Heart left ventricle (tissue), 16 donors: ENCODE data around the gene YWHAQ. TPM values are rescaled to one million over a fixed set of nuclear protein-coding genes. Genes with fewer than 3 reads are reported as not detected.

Experiments used
- ATAC-seq, 4 donors: fragments of 200-7000 bp; cut with Tn5 transposase; one replicate each; pipeline ENCODE4 v1.9.1; 2020 to 2022; ENCODE audit warnings: moderate library complexity in 4 of 4, mild to moderate bottlenecking in 3 of 4, moderate number of reproducible peaks in 1 of 4
- DNase-seq, 5 donors: peaks; one replicate each; pipeline ENCODE4 v3.0.0-alpha.2; 2020
- H3K27ac ChIP-seq, 12 donors: fragments of 200-600 bp; sonication (generic) in 4 of 12; one replicate each; pipeline versions ENCODE4 v1.5.0 to v1.8.0; 2016 to 2022; ENCODE audit warnings: mild to moderate bottlenecking in 2 of 12
- H3K27me3 ChIP-seq, 9 donors: fragments of 200-600 bp; sonication (generic) in 2 of 9; one replicate each; pipeline versions ENCODE4 v1.5.1 to v1.8.0; 2016 to 2022; ENCODE audit warnings: mild to moderate bottlenecking in 3 of 9
- H3K36me3 ChIP-seq, 9 donors: fragments of 200-600 bp; sonication (generic) in 2 of 9; one replicate each; pipeline versions ENCODE4 v1.5.0 to v1.8.0; 2018 to 2022; ENCODE audit warnings: mild to moderate bottlenecking in 2 of 9
- H3K4me1 ChIP-seq, 12 donors: fragments of 200-600 bp; sonication (generic) in 4 of 12; one replicate each; pipeline versions ENCODE4 v1.5.0 to v1.8.0; 2016 to 2022; ENCODE audit warnings: mild to moderate bottlenecking in 3 of 12
- H3K4me3 ChIP-seq, 12 donors: fragments of 200-600 bp; sonication (generic) in 4 of 12; one replicate each; pipeline versions ENCODE4 v1.5.0 to v1.8.0; 2017 to 2022; ENCODE audit warnings: mild to moderate bottlenecking in 9 of 12, moderate library complexity in 4 of 12
- H3K9me3 ChIP-seq, 12 donors: fragments of 200-600 bp; sonication (generic) in 4 of 12; one replicate each; pipeline versions ENCODE4 v1.5.0 to v1.8.0; 2016 to 2022; ENCODE audit warnings: mild to moderate bottlenecking in 1 of 12
- POLR2A ChIP-seq, 2 donors: fragments of 450-650 bp; IDR thresholded peaks; one replicate each; pipeline ENCODE4 v1.6.1; 2017; ENCODE audit warnings: antibody characterized with exemption in 2 of 2, mild to moderate bottlenecking in 2 of 2, moderate library complexity in 2 of 2
- WGBS, 4 donors: extraction: QIAGEN DNeasy Blood & Tissue Kit in 2 of 4; methylation state at CpG; one replicate each; pipeline versions ENCODE4 v1.1.5 to v1.1.7; 2013 to 2018; 5-methylcytosine and 5-hydroxymethylcytosine counted together
- intact Hi-C, 10 donors: fragments of 100-400 bp; cut with DNase I; formaldehyde crosslinking; loops; one replicate each; pipeline versions ENCODE4 v1.11.1 to v1.14.2; 2022
- polyA plus RNA-seq, 2 donors: library from polyadenylated mRNA; stranded (reverse); fragments of 200-250 nt; gene quantifications; one replicate each; pipeline ENCODE4 v1.2.3, GENCODE V29; 2013
- total RNA-seq, 9 donors: library from RNA; depleted of rRNA in 2 of 9; stranded (reverse); fragments of >200 nt in 2 of 9; fragmentation: NEBNext Ultra II Directional in 3 of 9; extraction: Animal tissue kit (Norgen Biotek cat#: 25700) in 3 of 9; gene quantifications; one replicate each; pipeline versions ENCODE4 v1.1.0 to v1.2.4, GENCODE V29; 2016 to 2023
- TF ChIP-seq, protein P1 (sequence below), 12 donors: fragments of 200-600 bp; sonication (generic) in 4 of 12; IDR thresholded peaks; one replicate each; pipeline versions ENCODE4 v1.5.0 to v1.8.0; 2018 to 2022; ENCODE audit warnings: antibody characterized with exemption in 12 of 12, mild to moderate bottlenecking in 5 of 12
- donor health status: ischemic (EF 13 %, LVEDD 7.1; RV severe dilation, severe dysfunction).
- donor health status: healthy with polysubstance abuse.
- donor health status: DM: no; HTN: yes; CAD: no.
- donor health status: DM: no; HTN: no; CAD: no.
- donor health status: ischemic (EF 25% LVEDD 6.9; RV normal size, moderate dysfunction).
- donor health status: ischemic (EF 25% LVEDD 5.7; RV mildly dilated, moderate dysfunction).
- donor health status: healthy.
- donor health status: DM: yes; HTN: yes; CAD: no.
- donor health status: ischemic (EF 35%, LVEDD 5.7; RV mildly dilated, moderate dysfunction).
- donor health status: nonischemic (EF 11% LVEDD 7.7; RV severe dilation, severe dysfunction).
- donor health status: DM: yes; HTN: yes; CAD: no.
- donor health status: PGD.
- donor health status: ischemic (EF 29% LVEDD 5.4; RV normal size, mild dysfunction).
- donor health status: nonischemic (EF 23%, LVEDD 6.1; RV moderate dilation, normal function).

The YWHAQ gene
- total and polyA plus RNA-seq, 11 donors: 91.0 to 310 (median 213) TPM

GRCh38 chr2:9570182-9571060 is 60.4 kb downstream of the YWHAQ start:
- 62 to 79% (median 68%) methylated on average over 4 of the region's 4 CpGs for WGBS, 4 donors
- H3K27ac ChIP-seq: no peak overlapping the region
- TF ChIP-seq, protein P1, sequence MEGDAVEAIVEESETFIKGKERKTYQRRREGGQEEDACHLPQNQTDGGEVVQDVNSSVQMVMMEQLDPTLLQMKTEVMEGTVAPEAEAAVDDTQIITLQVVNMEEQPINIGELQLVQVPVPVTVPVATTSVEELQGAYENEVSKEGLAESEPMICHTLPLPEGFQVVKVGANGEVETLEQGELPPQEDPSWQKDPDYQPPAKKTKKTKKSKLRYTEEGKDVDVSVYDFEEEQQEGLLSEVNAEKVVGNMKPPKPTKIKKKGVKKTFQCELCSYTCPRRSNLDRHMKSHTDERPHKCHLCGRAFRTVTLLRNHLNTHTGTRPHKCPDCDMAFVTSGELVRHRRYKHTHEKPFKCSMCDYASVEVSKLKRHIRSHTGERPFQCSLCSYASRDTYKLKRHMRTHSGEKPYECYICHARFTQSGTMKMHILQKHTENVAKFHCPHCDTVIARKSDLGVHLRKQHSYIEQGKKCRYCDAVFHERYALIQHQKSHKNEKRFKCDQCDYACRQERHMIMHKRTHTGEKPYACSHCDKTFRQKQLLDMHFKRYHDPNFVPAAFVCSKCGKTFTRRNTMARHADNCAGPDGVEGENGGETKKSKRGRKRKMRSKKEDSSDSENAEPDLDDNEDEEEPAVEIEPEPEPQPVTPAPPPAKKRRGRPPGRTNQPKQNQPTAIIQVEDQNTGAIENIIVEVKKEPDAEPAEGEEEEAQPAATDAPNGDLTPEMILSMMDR (IDR thresholded peaks at IDR 0.05): no peak
- TF ChIP-seq POLR2A (IDR thresholded peaks at IDR 0.05): no peak
- H3K9me3 ChIP-seq: no peaks in the 10 kb centered on the region
- H3K4me3 ChIP-seq: no peak overlapping the region
- H3K36me3 ChIP-seq: peaks cover 0 to 6% (median 0%) of the 10 kb centered on the region in 9 donors
- peaks cover 0 to 37% (median 17%) of the 10 kb centered on the region in 12 donors for H3K4me1 ChIP-seq
- intact Hi-C loops: no loop called here
- DNase-seq (no peak), ATAC-seq (no peak)
- no peaks in the 10 kb centered on the region for H3K27me3 ChIP-seq

DNA sequence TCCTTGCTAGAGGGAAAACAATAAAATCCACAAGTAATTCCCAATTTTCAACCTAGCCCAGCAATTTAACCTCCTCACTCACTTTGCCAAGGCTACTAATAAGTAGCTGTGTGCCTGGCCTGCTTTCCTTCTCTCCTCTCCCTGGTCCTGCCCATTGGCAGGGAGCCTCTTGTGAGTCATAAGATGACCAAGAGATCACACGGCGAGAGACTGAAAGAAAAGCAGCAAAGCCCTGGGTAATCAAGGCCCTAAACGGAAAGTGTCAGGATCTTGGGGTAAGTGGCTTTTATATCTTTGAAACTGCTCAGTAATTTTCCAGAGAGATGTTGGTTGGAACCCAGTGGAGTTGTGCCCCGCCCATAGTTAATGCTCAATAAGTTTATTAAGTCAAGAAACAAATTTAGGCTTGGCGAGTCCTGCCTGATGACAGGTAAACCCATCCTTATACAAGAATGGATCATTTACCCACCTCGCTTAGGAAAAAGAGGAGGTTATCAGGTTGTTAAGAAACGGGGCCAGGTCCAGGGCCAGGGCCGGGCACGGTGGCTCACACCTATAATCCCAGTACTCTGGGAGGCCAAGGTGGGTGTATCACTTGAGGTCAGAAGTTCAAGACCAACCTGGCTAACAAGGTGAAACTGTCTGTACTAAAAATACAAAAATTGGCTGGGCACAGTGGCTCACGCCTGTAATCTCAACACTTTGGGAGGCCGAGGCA is 65.2 kb downstream of the YWHAQ start:
- TF ChIP-seq POLR2A (IDR thresholded peaks at IDR 0.05): no peak
- TF ChIP-seq, protein P1 (IDR thresholded peaks at IDR 0.05): no peak
- intact Hi-C loops: loop anchor here in 1 of 10 donors (10.0 kb wide), 1 partner anchor 179 kb away; no protein-coding TSS in a partner anchor
- H3K36me3 ChIP-seq: peaks cover 0 to 6% (median 0%) of the 10 kb centered on the region in 9 donors
- H3K27ac ChIP-seq: peak overlapping the region in 11 of 12 donors; percentile 36 to 85 (median 69)
- 72 to 82% (median 79%) methylated on average over 11 of the region's 11 CpGs for WGBS, 4 donors
- ATAC-seq: peak; percentile 76 to 97 (median 94)
- peak overlapping the region in 5 of 12 donors; percentile 7 to 32 (median 19) for H3K4me3 ChIP-seq
- no peaks in the 10 kb centered on the region for H3K27me3 ChIP-seq
- peak in 4 of 5 donors; percentile 72 to 85 (median 82) for DNase-seq
- H3K4me1 ChIP-seq: peaks cover 0 to 18% (median 7%) of the 10 kb centered on the region in 12 donors
- H3K9me3 ChIP-seq: no peaks in the 10 kb centered on the region

DNA sequence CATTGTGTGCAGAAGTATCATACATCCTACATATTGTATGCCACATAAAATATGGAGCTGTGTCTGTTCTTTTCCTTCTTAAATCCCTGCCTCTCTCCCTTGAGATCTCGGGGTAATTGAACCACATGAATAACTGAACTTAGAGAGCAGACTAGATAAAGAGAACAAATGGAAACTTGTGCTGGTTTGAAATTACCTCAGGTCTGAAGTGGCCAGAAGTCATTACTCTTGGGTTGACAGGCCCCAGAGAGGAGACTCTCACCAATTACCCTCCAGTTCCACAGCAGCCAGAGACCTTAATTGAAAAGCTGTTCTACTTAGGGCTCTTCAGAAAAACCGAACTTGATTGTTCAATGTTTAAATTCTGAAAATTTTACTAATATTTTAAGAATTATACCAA is 70.2 kb downstream of the YWHAQ start:
- TF ChIP-seq, protein P1 (IDR thresholded peaks at IDR 0.05): no peak
- TF ChIP-seq POLR2A (IDR thresholded peaks at IDR 0.05): no peak
- H3K36me3 ChIP-seq: no peaks in the 10 kb centered on the region
- intact Hi-C loops: loop anchor here in 1 of 10 donors (10.0 kb wide), 1 partner anchor 184 kb away; no protein-coding TSS in a partner anchor
- H3K4me1 ChIP-seq: peaks cover 0 to 25% (median 10%) of the 10 kb centered on the region in 12 donors
- no peaks in the 10 kb centered on the region for H3K9me3 ChIP-seq
- no peak for DNase-seq
- H3K27ac ChIP-seq: no peak overlapping the region
- H3K4me3 ChIP-seq: no peak overlapping the region
- 78 to 88% (median 84%) methylated on average over 2 of the region's 2 CpGs for WGBS, 4 donors
- ATAC-seq: no peak
- H3K27me3 ChIP-seq: no peaks in the 10 kb centered on the region
